ENCODE measurements around the gene FAM98B.

GRCh38 chr15:38458646-38459045 lies 4.7 kb downstream of the FAM98B start:
- TF ChIP-seq RAD21 (CRISPR knock-in tag; IDR thresholded peaks at IDR 0.05): no peak
- TF ChIP-seq FOXK1 (CRISPR knock-in tag; IDR thresholded peaks at IDR 0.05; ENCODE audit: borderline replicate concordance, low read depth): no peak
- TF ChIP-seq TBL1XR1 (IDR thresholded peaks at IDR 0.05; ENCODE audit: borderline replicate concordance, low read length, partially characterized antibody): no peak
- no peak for TF ChIP-seq CTCF (CRISPR knock-in tag; IDR thresholded peaks at IDR 0.05)
- no peak for TF ChIP-seq ZBTB40 (IDR thresholded peaks at IDR 0.05)
- TF ChIP-seq ZBTB40 (CRISPR knock-in tag; IDR thresholded peaks at IDR 0.05): no peak
